Endodermal cell (in vitro differentiated cells): ENCODE results near the gene GPR176. TPM values are rescaled to one million over a fixed set of nuclear protein-coding genes. Genes with fewer than 3 reads are reported as not detected.

Experiments used
- DNase-seq: peaks from one replicate; pipeline ENCODE4 v3.0.0-alpha.2; 2017
- H3K27ac ChIP-seq: 2 replicates; pipeline ENCODE4 v1.5.1; 2013; ENCODE audit warnings: mild to moderate bottlenecking, low read depth, low read length, moderate library complexity
- H3K27me3 ChIP-seq: 2 replicates; pipeline ENCODE4 v1.6.1; 2013; ENCODE audit warnings: mild to moderate bottlenecking, low read length, moderate library complexity; ENCODE audit not compliant: insufficient read depth, control insufficient read depth, poor library complexity, severe bottlenecking
- H3K36me3 ChIP-seq: 2 replicates; pipeline ENCODE4 v1.7.0; 2013; ENCODE audit warnings: mild to moderate bottlenecking, low read length, moderate library complexity; ENCODE audit not compliant: control insufficient read depth, insufficient read depth
- H3K4me1 ChIP-seq: one replicate; pipeline ENCODE4 v1.7.0; 2013; ENCODE audit warnings: low read length; ENCODE audit not compliant: control insufficient read depth, insufficient read depth
- H3K4me3 ChIP-seq: 2 replicates; pipeline ENCODE4 v1.5.1; 2013; ENCODE audit warnings: mild to moderate bottlenecking, low read length, moderate library complexity
- H3K9ac ChIP-seq: 2 replicates; pipeline ENCODE4 v1.6.1; 2013; ENCODE audit warnings: mild to moderate bottlenecking, low read length, moderate library complexity; ENCODE audit not compliant: poor library complexity, severe bottlenecking; ENCODE audit errors: extremely low read depth
- H3K9me3 ChIP-seq: 2 replicates; pipeline ENCODE4 v1.6.1; 2013; ENCODE audit warnings: mild to moderate bottlenecking, low read length, moderate library complexity; ENCODE audit not compliant: control insufficient read depth
- H3K27ac Mint-ChIP-seq: 2 replicates; pipeline ENCODE4 v1.8.0; 2020; ENCODE audit warnings: mixed read lengths
- H3K27me3 Mint-ChIP-seq: 2 replicates; pipeline ENCODE4 v1.8.0; 2021; ENCODE audit warnings: mild to moderate bottlenecking, mixed read lengths; ENCODE audit not compliant: insufficient read depth
- H3K36me3 Mint-ChIP-seq: 2 replicates; pipeline ENCODE4 v1.8.0; 2020; ENCODE audit warnings: low read depth, mixed read lengths
- H3K4me1 Mint-ChIP-seq: 2 replicates; pipeline ENCODE4 v1.8.0; 2020; ENCODE audit warnings: mixed read lengths
- H3K4me3 Mint-ChIP-seq: 2 replicates; pipeline ENCODE4 v1.8.0; 2020; ENCODE audit warnings: mild to moderate bottlenecking, moderate library complexity, mixed read lengths
- H3K9me3 Mint-ChIP-seq: 2 replicates; pipeline ENCODE4 v1.8.0; 2020; ENCODE audit warnings: mild to moderate bottlenecking, mixed read lengths
- CTCF ChIP-seq: fragments of 200-600 bp; sonication (generic); conservative IDR thresholded peaks from 2 replicates; pipeline ENCODE4 v1.5.0; 2021; ENCODE audit warnings: antibody characterized with exemption, mild to moderate bottlenecking
- WGBS, 2 experiments: methylation state at CpG; one replicate each; pipeline versions ENCODE4 v1.1.5 to v1.1.7; 2013; ENCODE audit warnings: missing lambda C conversion rate in 2 of 2, mixed read lengths in 1 of 2; ENCODE audit not compliant: insufficient coverage in 1 of 2, insufficient read length in 1 of 2; 5-methylcytosine and 5-hydroxymethylcytosine counted together
- total RNA-seq, 2 donors: library from RNA; stranded (reverse); fragmentation: NEBNext Ultra II Directional in 1 of 2; extraction: Animal tissue kit (Norgen Biotek cat#: 25700) in 1 of 2; gene quantifications; 2 replicates in 1 of 2; 3 replicates in 1 of 2; pipeline ENCODE4 v1.2.1, GENCODE V29; 2021

The GPR176 gene
- total RNA-seq, 2 donors from 2014 or later = 26.0 to 31.1 TPM

- Mint-ChIP-seq H3K9me3 (peaks cover 4% of the 10 kb centered on the region), H3K4me1 (peaks cover 36% of the 10 kb centered on the region), H3K36me3 (no peaks in the 10 kb centered on the region), H3K27me3 (no peaks in the 10 kb centered on the region), H3K4me3 (peak overlapping the region; percentile 93), H3K27ac (peak overlapping the region; percentile 97)
- H3K9ac ChIP-seq = no peak overlapping the region
- H3K36me3 ChIP-seq = no peaks in the 10 kb centered on the region
- no peaks in the 10 kb centered on the region for H3K9me3 ChIP-seq
- H3K4me1 ChIP-seq = no peaks in the 10 kb centered on the region
- no peak for DNase-seq
- H3K27ac ChIP-seq = no peak overlapping the region
- H3K27me3 ChIP-seq = no peaks in the 10 kb centered on the region
- 89 to 100% methylated on average over 1 to 2 of the region's 2 CpGs for WGBS, 2 experiments
- TF ChIP-seq CTCF = no peak
- H3K4me3 ChIP-seq = peak overlapping the region; percentile 68
Observed at GRCh38 chr15:39781967-39782302, 138.1 kb downstream of the GPR176 start.

GRCh38 chr15:39781147-39781966 is 138.7 kb downstream of the GPR176 start:
- no peak overlapping the region for H3K27ac Mint-ChIP-seq
- peak overlapping the region; percentile 68 for H3K4me3 ChIP-seq
- no peaks in the 10 kb centered on the region for H3K9me3 ChIP-seq
- DNase-seq = no peak
- no peak overlapping the region for H3K27ac ChIP-seq
- no peaks in the 10 kb centered on the region for H3K36me3 ChIP-seq
- no peaks in the 10 kb centered on the region for H3K36me3 Mint-ChIP-seq
- H3K27me3 ChIP-seq = no peaks in the 10 kb centered on the region
- no peak overlapping the region for H3K9ac ChIP-seq
- H3K27me3 Mint-ChIP-seq = no peaks in the 10 kb centered on the region
- H3K4me1 ChIP-seq = no peaks in the 10 kb centered on the region
- no peak for TF ChIP-seq CTCF
- WGBS, 2 experiments = 75 to 88% methylated on average over 1 to 3 of the region's 4 CpGs
- H3K4me1 Mint-ChIP-seq = peaks cover 30% of the 10 kb centered on the region
- peaks cover 4% of the 10 kb centered on the region for H3K9me3 Mint-ChIP-seq
- no peak overlapping the region for H3K4me3 Mint-ChIP-seq

- no peaks in the 10 kb centered on the region for H3K27me3 ChIP-seq
- Mint-ChIP-seq H3K9me3 (peaks cover 4% of the 10 kb centered on the region), H3K4me1 (no peaks in the 10 kb centered on the region), H3K36me3 (no peaks in the 10 kb centered on the region), H3K4me3 (no peak overlapping the region), H3K27ac (no peak overlapping the region), H3K27me3 (no peaks in the 10 kb centered on the region)
- H3K27ac ChIP-seq = peak overlapping the region; percentile 92
- no peaks in the 10 kb centered on the region for H3K36me3 ChIP-seq
- no peak for TF ChIP-seq CTCF
- 73 to 91% methylated on average over 3 of the region's 3 CpGs for WGBS, 2 experiments
- H3K4me3 ChIP-seq = no peak overlapping the region
- no peaks in the 10 kb centered on the region for H3K4me1 ChIP-seq
- H3K9me3 ChIP-seq = no peaks in the 10 kb centered on the region
- H3K9ac ChIP-seq = no peak overlapping the region
- no peak for DNase-seq
Observed at GRCh38 chr15:39778021-39778420, 142.0 kb downstream of the GPR176 start.
